NCI-H2029 treated with DMSO at 0.1 percent for 48 hours (cell line): ENCODE measurements around the gene TMEM203.
"Not testable (repeated sequence)": the region's sequence is repeated elsewhere in the genome, so short reads cannot be mapped to it uniquely, and the experiment has no call there.

Experiments
- DNase-seq: peaks from one replicate; lab custom pipeline; 2025; lab: John Stamatoyannopoulos, UW

TMEM203 gene

DNA sequence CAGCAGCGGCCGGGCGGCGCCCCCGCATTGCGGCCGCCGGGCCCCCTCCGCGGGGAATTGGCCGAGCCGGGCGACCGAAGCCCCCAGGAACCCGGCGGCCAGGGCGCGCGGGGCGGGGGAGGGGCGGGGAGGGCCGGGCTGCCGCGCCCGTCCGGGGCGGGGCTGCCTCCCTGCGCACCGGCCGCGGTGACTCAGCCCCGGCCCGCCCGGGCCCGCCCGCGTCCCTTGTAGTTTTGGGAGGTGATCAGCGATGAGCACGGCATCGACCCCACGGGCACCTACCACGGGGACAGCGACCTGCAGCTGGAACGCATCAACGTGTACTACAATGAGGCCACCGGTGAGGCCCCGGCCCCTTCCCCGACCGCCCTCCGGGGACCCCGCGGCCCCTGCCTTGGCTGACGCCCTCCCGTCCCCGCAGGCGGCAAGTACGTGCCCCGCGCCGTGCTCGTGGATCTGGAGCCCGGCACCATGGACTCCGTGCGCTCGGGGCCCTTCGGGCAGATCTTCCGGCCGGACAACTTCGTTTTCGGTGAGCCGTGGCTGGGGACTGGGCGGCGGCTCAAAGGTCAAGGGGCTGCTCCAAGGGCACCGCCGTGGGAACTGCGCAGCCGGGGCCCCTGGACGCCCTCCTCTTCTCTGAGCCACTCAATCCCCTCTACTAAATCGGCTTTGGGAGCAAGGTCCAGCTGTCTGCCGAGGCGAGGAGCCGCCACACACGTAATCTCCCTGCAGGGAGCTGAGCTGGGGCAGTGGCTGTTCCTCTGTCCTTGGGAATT, 36.2 kb upstream of the TMEM203 start:
- DNase-seq = no peak

GRCh38 chr9:137240841-137241489, 35.5 kb upstream of the TMEM203 start, which contains the start of gene TUBB4B:
TSS of gene TUBB4B (plus strand) at chr9:137241287. CDS start at chr9:137241361, 74 bp downstream.
- peak; percentile 98 for DNase-seq

GRCh38 chr9:137240318-137240840, 34.9 kb upstream of the TMEM203 start:
- DNase-seq = no peak

DNA sequence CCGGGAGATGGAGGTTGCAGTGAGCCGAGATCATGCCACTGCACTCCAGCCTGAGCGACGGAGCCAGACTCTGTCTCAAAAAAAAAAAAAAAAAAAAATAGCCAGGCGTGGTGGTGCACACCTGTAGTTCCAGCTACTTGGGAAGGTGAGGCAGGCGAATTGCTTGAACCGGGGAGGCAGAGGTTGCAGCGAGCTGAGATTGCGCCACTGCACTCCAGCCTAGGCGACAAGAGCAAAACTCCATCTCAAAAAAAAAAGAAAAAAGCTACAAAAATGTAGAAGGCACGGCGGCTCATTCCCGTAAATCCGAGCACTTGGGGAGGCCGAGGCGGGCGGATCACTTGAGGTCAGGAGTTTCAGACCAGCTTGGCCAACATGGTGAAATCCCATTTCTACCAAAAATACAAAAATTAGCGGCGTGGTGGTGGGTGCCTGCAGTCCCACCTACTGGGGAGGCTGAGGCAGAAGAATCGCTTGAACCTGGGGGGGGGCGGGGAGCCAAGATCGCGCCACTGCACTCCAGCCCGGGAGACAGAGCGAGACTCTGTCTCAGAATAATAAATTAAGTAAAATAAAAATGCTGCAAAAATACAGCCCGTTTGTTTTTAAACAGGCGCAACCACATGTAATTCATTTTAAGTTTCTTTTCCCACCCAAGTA, 34.2 kb upstream of the TMEM203 start:
- not testable (repeated sequence) for DNase-seq

- DNase-seq = peak; percentile 38
Observed at GRCh38 chr9:137237759-137238726, 32.6 kb upstream of the TMEM203 start.

DNA sequence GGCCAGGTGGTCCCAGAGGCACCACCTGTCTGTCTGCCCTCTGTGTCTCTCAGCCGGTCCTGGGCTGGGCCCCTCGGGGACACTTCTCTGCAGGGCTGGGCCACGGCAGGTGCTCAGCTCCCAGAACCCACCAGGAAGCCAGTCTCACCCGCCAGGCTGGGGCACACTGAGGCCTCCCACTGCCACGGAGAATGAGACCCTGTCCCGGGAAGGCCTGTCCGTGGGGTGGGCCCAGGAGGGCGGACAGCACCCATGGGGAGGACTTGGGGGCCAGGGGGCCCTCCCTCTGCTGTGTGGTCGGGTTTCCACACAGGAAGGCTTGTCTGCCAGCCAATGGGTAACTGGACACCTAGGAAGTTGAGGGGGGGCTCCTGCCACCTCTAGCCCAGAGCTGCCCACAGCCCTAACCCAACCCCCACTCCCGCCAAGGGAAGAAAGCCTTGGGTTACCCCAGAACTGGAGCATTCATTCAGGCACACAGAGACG, 31.5 kb upstream of the TMEM203 start:
- peak; percentile 26 for DNase-seq

- peak; percentile 52 for DNase-seq
Observed at GRCh38 chr9:137236238-137236935, 30.9 kb upstream of the TMEM203 start.

DNA sequence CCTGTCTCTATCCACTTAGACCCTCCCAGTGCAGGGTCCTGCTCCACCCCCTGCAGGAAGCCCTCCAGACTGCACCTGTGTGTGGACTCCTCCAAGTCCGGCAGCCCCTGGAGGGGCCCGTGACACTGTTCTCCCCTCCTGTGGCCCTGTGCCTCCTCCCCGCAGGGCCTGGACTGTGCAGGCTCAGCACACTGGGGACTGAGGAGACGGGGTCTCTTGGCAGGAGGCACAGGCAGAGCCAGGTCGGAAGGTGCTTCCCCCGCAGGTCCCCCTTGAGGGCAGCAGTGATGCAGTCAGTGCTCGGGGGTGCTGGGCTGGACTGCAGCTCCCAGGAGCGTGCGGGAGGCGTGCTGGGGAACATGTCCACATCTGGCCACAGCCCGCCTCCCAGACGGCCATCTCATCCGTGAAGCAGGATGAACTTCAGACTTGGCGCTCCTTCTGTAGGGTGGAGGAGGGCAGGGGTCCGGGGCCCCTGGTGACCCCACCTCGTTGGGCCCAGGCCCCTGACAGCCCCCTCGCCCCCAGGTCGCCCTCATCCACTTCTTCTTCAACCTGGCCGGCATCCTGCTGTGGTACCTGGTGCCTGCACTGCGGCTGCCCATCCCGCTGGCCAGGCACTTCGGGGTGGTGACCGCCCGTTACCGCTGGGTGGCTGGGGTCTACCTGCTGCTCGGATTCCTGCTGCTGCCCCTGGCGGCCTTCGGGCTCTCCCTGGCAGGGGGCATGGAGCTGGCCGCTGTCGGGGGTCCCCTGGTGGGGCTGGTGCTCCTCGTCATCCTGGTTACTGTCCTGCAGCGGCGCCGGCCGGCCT, 30.2 kb upstream of the TMEM203 start:
- DNase-seq = no peak

DNA sequence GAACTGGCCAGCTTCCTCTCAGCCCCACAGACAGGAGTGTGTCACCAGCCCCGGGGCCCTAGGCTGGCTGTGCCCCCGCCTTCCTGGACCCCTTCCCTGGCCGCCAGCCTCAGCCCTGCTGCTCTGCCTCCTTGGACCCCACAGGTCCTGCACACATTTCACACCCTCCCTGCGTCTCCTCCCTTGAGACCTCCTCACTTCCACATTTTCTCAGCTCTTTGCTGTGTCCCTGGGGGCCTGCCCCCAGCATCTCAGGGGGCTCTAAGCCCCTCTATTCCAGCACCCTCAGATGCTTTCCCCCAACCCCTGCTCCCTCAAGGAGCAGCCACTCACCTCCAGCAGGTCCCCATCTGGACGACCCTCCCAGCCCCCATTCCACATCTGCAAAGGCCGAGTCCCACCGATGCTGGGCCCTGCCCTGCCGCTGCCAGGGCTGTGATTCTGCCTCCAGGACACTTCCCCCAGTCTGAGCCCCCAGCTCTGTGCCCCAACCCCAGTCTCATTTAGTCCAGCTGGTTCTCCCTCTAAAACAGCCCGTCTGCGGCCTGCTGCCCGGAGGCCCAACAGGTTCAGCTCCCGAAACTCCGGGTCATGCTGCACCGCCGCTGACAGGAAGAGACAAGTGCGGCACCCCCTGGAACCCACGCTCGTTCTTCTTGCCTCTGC, 29.4 kb upstream of the TMEM203 start:
- DNase-seq = no peak

GRCh38 chr9:137234055-137234697, 28.7 kb upstream of the TMEM203 start:
- no peak for DNase-seq

DNA sequence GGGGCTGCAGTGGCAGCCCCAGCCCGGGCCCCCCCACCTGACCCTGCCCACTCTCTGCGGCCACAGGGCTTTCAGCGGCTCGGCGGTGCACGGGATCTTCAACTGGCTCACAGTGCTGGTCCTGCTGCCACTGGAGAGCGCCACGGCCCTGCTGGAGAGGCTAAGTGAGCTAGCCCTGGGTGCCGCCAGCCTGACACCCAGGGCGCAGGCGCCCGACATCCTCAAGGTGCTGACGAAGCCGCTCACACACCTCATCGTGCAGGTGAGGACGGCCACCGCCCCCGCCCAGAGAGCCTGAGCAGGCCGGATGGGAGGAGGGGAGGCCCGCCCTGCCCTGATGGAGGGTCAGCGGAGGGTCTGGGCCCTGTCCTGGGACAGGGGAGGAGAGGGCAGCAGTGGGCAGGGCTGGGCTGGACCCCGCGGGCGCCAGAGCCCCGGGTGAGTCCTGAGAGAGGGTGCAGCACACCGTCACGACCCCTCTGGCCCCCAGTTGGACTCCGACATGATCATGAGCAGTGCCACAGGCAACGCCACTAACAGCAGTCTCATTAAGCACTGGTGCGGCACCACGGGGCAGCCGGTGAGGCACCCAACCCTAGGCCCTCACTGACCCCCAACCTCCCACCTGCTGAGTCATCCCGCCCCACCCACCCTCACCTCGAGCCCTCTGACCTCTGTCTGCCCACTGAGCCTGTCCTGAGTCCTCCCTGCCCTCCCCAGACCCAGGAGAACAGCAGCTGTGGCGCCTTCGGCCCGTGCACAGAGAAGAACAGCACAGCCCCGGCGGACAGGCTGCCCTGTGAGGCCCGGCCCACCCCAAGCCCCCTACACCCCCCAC, 27.9 kb upstream of the TMEM203 start:
- no peak for DNase-seq

GRCh38 chr9:137232510-137232909, 27.1 kb upstream of the TMEM203 start:
- DNase-seq = no peak

DNA sequence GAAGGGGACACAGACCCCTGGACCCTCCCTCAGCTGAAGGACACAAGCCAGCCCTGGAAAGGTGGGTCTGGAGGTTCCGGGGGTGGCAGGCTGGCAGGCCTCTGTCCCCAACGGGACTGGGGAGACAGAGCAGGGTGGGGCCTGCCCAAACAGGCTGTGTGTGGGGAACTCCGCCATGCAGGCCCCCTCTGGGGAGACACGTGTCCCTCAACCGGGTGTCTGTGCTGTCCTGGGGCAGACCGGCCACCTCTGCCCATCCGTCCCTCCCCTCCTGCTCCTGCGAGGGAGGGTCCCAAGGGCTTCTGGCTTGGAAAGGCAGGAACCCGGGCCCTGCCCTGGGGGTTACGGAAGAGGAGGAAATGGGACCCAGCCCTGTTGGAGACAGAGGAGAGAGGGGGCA, 26.7 kb upstream of the TMEM203 start:
- no peak for DNase-seq

DNA sequence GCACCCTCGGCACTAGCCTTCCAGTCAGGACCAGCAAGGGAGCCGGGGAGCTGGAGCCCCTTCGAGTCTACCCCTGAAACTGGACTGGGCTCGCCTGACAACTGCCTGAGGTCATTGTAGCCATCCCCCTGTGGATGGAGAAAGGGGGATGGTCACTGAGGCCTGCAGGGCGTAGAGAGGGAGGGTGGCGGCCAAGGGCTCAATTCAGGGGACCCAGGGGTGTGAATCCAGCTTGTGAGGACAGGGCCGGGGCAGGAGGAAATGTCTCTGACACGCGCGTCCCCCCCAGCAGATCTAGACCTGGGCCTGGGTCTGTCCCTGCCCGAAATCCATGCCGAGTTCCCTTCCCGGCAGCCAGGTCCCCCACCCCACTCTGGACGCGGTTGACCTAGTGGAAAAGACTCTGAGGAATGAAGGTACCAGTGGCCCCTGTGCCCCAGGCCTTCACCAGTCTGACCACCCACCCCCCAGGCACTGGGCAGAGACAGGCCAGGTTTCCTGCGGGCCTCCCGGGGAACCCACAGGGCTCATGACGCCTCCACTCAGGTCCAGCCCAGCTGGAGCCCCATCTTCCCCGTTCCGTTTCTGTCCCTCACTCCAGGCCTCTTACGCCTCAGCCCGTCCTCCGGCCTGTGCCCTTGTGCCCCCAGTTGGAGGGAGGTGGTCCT, 26.1 kb upstream of the TMEM203 start:
- DNase-seq = no peak

GRCh38 chr9:137230705-137231371, 25.4 kb upstream of the TMEM203 start, which contains the start of gene SLC34A3:
TSS of gene SLC34A3 (plus strand) at chr9:137230901. CDS start at chr9:137231703, 802 bp downstream.
- no peak for DNase-seq

GRCh38 chr9:137229903-137230704, 24.7 kb upstream of the TMEM203 start:
- no peak for DNase-seq
